GM23248 (cell line): ENCODE measurements around the gene POR. TPM values are rescaled to one million over a fixed set of nuclear protein-coding genes. Genes with fewer than 3 reads are reported as not detected.
A peak's percentile ranks its signal among the peaks of the same experiment; 100 is the strongest.

Experiments used
- DNase-seq: peaks from one replicate; pipeline ENCODE4 v3.0.0-alpha.2; 2015
- H2AFZ ChIP-seq: fragments of 200-600 bp; sonication (generic); 2 replicates; pipeline ENCODE4 v1.6.1; 2016; ENCODE audit warnings: antibody characterized with exemption
- H3F3A ChIP-seq: fragments of 200-600 bp; sonication (generic); 2 replicates; pipeline ENCODE4 v1.6.1; 2016; ENCODE audit warnings: mild to moderate bottlenecking, antibody characterized with exemption, mixed run types; ENCODE audit not compliant: insufficient read depth
- H3K27ac ChIP-seq: fragments of 200-600 bp; sonication (generic); 2 replicates; pipeline ENCODE4 v1.5.1; 2016; ENCODE audit warnings: mild to moderate bottlenecking
- H3K27me3 ChIP-seq: fragments of 200-600 bp; sonication (generic); replicated peaks from 2 replicates; pipeline ENCODE4 v1.6.1; 2016; ENCODE audit warnings: mild to moderate bottlenecking; ENCODE audit not compliant: insufficient read depth
- H3K36me3 ChIP-seq: fragments of 200-600 bp; sonication (generic); 2 replicates; pipeline ENCODE4 v1.6.1; 2016; ENCODE audit warnings: low read depth, mild to moderate bottlenecking
- H3K4me1 ChIP-seq: fragments of 200-600 bp; sonication (generic); 2 replicates; pipeline ENCODE4 v1.6.1; 2016; ENCODE audit warnings: mild to moderate bottlenecking; ENCODE audit not compliant: insufficient read depth
- H3K4me2 ChIP-seq: fragments of 200-600 bp; sonication (generic); one replicate; pipeline ENCODE4 v1.6.1; 2016; ENCODE audit warnings: mild to moderate bottlenecking; ENCODE audit not compliant: unreplicated experiment
- H3K4me3 ChIP-seq: fragments of 200-600 bp; sonication (generic); 2 replicates; pipeline ENCODE4 v1.5.1; 2016; ENCODE audit warnings: mild to moderate bottlenecking
- H3K79me2 ChIP-seq: fragments of 200-600 bp; sonication (generic); 2 replicates; pipeline ENCODE4 v1.6.1; 2016; ENCODE audit warnings: mild to moderate bottlenecking; ENCODE audit not compliant: insufficient read depth
- H3K9ac ChIP-seq: fragments of 200-600 bp; sonication (generic); 2 replicates; pipeline ENCODE4 v1.6.1; 2016; ENCODE audit warnings: mild to moderate bottlenecking
- H3K9me2 ChIP-seq: fragments of 200-600 bp; sonication (generic); 2 replicates; pipeline ENCODE4 v1.6.1; 2016; ENCODE audit warnings: mixed run types, mild to moderate bottlenecking, moderate library complexity; ENCODE audit not compliant: insufficient read depth
- H3K9me3 ChIP-seq: fragments of 200-600 bp; sonication (generic); one replicate; pipeline ENCODE4 v1.6.1; 2017; ENCODE audit warnings: low read depth
- H4K20me1 ChIP-seq: fragments of 200-600 bp; sonication (generic); 2 replicates; pipeline ENCODE4 v1.6.0; 2016; ENCODE audit not compliant: insufficient read depth
- EZH2 ChIP-seq: fragments of 200-600 bp; sonication (generic); IDR thresholded peaks from 2 replicates; pipeline ENCODE4 v1.6.1; 2018; ENCODE audit warnings: antibody characterized with exemption, mild to moderate bottlenecking; ENCODE audit not compliant: insufficient read depth, poor library complexity, severe bottlenecking
- EZH2phosphoT487 ChIP-seq: fragments of 200-600 bp; sonication (generic); IDR thresholded peaks from 2 replicates; pipeline ENCODE4 v1.6.1; 2018; ENCODE audit warnings: antibody characterized with exemption, moderate library complexity, mild to moderate bottlenecking, low read depth; ENCODE audit not compliant: insufficient read depth
- WGBS, 2 experiments: methylation state at CpG; one replicate each; pipeline ENCODE4 v1.1.6; 2015 to 2017; ENCODE audit warnings: low lambda C conversion rate in 2 of 2, low coverage in 1 of 2; ENCODE audit errors: missing lambda C conversion rate in 2 of 2; 5-methylcytosine and 5-hydroxymethylcytosine counted together
- in situ Hi-C: fragments of 300-500 bp; cut with MboI; formaldehyde crosslinking; loops from 2 replicates; pipeline ENCODE4 v1.15.0; 2020
- polyA plus RNA-seq: library from polyadenylated mRNA; unstranded; fragments of >200 nt; fragmentation: Nextera tagmentation; extraction: Ambion mirVana; gene quantifications from 2 replicates; pipeline ENCODE4 v1.2.1, GENCODE V29; 2016
- total RNA-seq: library from RNA; depleted of rRNA; stranded (reverse); fragments of >200 nt; shearing (Covaris generic); gene quantifications from 2 replicates; pipeline ENCODE4 v1.2.3, GENCODE V29; 2014

POR gene
- total and polyA plus RNA-seq, 2 experiments from 2014 or later, result 42.7 to 58.6 TPM

DNA sequence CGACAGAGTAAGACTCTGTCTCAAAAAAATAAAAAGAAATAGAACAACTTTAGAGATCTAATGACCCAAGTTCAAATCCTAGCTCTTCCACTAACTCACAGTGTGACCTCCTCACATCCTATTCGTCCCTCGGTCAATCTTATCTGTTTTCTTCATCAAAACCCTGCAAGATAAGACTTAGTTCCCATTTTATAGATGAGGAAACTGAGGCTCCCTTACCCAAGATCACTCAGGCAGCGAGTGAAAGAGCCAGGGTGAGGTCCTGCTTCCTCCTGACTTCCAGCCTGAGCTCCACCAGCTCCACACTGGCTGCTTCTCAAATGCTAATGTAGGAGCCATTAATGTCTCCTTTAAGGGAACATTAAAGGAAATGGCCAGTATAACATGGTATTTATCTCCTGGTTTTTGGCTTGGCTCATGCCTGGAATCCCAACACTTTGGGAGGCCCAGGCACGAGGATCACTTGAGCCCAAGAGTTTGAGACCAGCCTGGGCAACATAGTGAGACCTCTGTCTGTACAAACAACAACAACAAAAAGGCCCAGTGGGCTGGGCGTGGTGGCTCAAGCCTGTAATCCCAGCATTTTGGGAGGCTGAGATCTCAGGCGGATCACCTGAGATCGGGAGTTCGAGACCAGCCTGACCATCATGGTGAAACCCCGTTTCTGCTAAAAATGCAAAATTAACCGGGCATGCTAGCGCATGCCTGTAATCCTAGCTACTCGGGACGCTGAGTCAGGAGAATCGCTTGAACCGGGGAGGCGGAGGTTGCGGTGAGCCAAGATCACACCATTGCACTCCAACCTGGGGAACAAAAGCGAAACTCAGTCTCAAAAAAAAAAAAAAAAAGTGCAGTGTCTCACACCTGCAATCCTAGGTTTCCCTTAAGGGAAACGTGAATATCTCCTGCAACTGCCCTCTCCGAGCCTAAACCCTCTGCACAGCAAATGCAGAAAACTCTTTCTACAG is 39.6 kb upstream of the POR start:
- peaks cover 14% of the 10 kb centered on the region for H3K79me2 ChIP-seq
- H3K9me3 ChIP-seq, result no peaks in the 10 kb centered on the region
- peaks cover 19% of the 10 kb centered on the region for H3K4me1 ChIP-seq
- no peak overlapping the region for H3K27ac ChIP-seq
- no peak overlapping the region for H2AFZ ChIP-seq
- H3K36me3 ChIP-seq, result no peaks in the 10 kb centered on the region
- H3K4me3 ChIP-seq, result no peak overlapping the region
- H3K4me2 ChIP-seq, result no peak overlapping the region
- no peaks in the 10 kb centered on the region for H3K9me2 ChIP-seq
- in situ Hi-C loops, result no loop called here
- no peaks in the 10 kb centered on the region for H3K27me3 ChIP-seq
- TF ChIP-seq EZH2 (no peak), EZH2phosphoT487 (no peak)
- DNase-seq, result no peak
- 86 to 87% methylated on average over 21 of the region's 21 CpGs for WGBS, 2 experiments
- H3F3A ChIP-seq, result no peaks in the 10 kb centered on the region; the same call in 1 of the 2 replicates
- no peak overlapping the region for H3K9ac ChIP-seq
- H4K20me1 ChIP-seq, result no peaks in the 10 kb centered on the region

DNA sequence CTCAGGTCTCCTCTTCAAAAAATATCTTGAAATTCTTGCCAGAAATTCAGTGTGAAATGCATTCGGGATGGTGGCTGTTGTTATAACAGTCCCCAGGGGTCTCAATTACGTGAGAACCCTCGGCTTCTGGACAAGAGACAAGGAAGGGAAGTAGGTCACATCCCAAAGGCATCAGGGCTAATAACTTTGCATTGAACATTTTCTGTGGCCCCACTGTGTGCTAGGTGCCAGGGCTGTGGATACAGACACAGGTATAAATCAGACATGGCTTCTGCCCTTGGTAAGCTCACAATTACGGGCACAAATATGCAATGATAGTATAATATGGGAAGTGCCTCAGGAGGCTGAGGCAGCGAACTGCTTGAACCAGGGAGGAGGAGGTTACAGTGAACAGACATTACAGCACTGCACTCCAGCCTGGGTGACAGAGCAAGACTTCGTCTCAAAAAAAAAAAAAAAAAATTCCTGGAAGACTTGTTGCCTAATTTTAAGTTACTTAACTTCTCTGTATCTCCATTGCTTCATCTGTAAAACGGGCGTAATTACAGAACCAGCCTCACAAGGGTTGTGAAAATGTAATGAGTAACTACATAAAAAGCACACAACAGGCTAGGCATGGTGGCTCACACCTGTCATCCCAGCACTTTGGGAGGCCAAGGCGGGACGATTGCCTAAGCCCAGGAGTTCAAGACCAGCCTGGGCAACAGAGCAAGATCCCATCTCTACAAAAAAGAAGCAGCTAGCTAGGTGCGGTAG is 38.7 kb upstream of the POR start:
- Histone ChIP-seq H3K9me3 (no peaks in the 10 kb centered on the region), H3K36me3 (no peaks in the 10 kb centered on the region), H3K27me3 (no peaks in the 10 kb centered on the region), H3K79me2 (peaks cover 22% of the 10 kb centered on the region), H3K9me2 (no peaks in the 10 kb centered on the region), H3F3A (no peaks in the 10 kb centered on the region; the same call in 1 of the 2 replicates), H3K9ac (no peak overlapping the region), H3K4me3 (no peak overlapping the region), H3K27ac (no peak overlapping the region), H2AFZ (no peak overlapping the region), H4K20me1 (no peaks in the 10 kb centered on the region), H3K4me2 (no peak overlapping the region), H3K4me1 (peaks cover 19% of the 10 kb centered on the region)
- 66 to 68% methylated on average over 11 of the region's 11 CpGs for WGBS, 2 experiments
- in situ Hi-C loops, result no loop called here
- no peak for TF ChIP-seq EZH2phosphoT487
- TF ChIP-seq EZH2, result no peak
- no peak for DNase-seq

DNA sequence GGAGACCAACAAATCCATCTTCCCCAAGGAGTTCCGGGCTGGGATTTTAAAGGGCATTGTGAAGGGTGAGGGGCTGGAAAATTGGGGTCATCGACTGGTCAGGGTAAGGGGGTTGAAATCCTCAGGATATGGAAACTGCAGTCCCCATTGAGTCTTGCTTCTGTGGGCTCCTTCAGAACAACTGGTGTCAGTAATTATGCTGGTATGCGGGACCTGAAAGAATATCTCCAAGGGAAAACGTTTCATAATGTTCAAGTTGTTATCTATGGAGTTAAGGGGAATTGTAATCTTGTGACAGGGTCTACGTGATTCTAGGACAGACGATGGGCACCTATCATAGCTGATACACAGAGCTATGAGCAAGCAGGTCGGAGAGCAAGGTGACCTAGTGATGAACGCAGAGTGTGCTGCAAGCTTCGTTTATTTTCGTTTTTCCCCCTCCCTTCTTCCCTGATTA is 36.6 kb upstream of the POR start:
- peak overlapping the region; percentile 65 for H3K9ac ChIP-seq
- peak overlapping the region; percentile 95 for H2AFZ ChIP-seq
- in situ Hi-C loops, result no loop called here
- TF ChIP-seq EZH2 (no peak), EZH2phosphoT487 (no peak)
- H3K4me3 ChIP-seq, result peak overlapping the region; percentile 87
- no peaks in the 10 kb centered on the region for H3F3A ChIP-seq
- peaks cover 29% of the 10 kb centered on the region for H3K79me2 ChIP-seq
- no peaks in the 10 kb centered on the region for H3K9me2 ChIP-seq
- H3K27ac ChIP-seq, result peak overlapping the region; percentile 48
- H3K9me3 ChIP-seq, result no peaks in the 10 kb centered on the region
- H4K20me1 ChIP-seq, result no peaks in the 10 kb centered on the region
- no peak for DNase-seq
- 5 to 10% methylated on average over 10 of the region's 10 CpGs for WGBS, 2 experiments
- H3K4me2 ChIP-seq, result peak overlapping the region; percentile 79
- peaks cover 13% of the 10 kb centered on the region for H3K4me1 ChIP-seq
- no peaks in the 10 kb centered on the region for H3K27me3 ChIP-seq
- H3K36me3 ChIP-seq, result peaks cover 3% of the 10 kb centered on the region; the same call in 1 of the 2 replicates

DNA sequence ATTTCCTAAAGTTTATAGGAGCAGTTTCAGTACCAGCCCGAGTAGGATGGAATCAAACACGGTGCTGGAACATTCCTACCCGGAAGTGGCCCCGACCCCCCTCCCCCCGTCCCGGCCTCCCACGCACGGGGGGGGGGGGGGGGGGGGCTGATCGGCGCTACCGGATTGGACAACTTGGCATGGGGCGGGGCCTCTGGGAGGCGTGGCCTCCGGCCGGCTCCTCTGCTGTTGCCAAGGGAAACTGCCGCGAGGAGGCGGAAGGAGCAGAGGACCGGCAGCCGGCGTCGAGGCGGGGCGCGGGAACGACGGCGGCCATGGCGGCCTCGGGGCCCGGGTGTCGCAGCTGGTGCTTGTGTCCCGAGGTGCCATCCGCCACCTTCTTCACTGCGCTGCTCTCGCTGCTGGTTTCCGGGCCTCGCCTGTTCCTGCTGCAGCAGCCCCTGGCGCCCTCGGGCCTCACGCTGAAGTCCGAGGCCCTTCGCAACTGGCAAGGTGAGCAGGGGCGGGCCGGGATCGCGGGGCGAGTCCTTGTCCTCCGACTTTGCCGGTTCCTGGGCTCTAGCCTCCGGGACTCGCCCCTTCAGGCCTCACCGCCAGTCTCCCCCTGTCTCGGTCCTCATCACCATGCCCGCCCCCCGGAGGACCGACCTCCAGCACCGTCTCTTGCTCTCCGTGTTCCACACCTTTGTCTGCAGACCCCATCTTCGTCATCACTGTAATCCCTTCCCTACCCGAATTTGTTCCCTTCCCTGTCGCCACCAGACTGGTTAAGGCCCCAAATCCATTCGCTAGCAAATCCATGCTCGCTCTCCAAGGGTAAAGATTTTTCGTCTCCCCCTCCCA is 36.0 kb upstream of the POR start, which contains the start of gene RHBDD2:
Gene RHBDD2, plus strand, starts transcription at position 266 of the 843 bp plus-strand sequence. Its CDS starts 49 bp downstream, at position 315.
- Histone ChIP-seq H3K79me2 (peaks cover 29% of the 10 kb centered on the region), H3K4me2 (peak within 1 kb of the TSS; percentile 95), H3K4me1 (peaks cover 13% of the 10 kb centered on the region), H3K36me3 (peaks cover 3% of the 10 kb centered on the region; the same call in 1 of the 2 replicates), H3K9ac (peak within 1 kb of the TSS; percentile 83), H3K9me3 (no peaks in the 10 kb centered on the region), H3K27me3 (no peaks in the 10 kb centered on the region), H2AFZ (peak within 1 kb of the TSS; percentile 95), H3K9me2 (no peaks in the 10 kb centered on the region), H3K27ac (peak within 1 kb of the TSS; percentile 48), H3K4me3 (peak within 1 kb of the TSS; percentile 87), H4K20me1 (no peaks in the 10 kb centered on the region), H3F3A (no peaks in the 10 kb centered on the region)
- TF ChIP-seq EZH2phosphoT487, result no peak
- no peak for TF ChIP-seq EZH2
- in situ Hi-C loops, result no loop called here
- peak; percentile 97 for DNase-seq
- WGBS, 2 experiments, result 1 to 5% methylated on average over 22 to 65 of the region's 65 CpGs
